ENCODE measurements around the gene CRYBG1. TPM values are rescaled to one million over a fixed set of nuclear protein-coding genes. Genes with fewer than 3 reads are reported as not detected.

Gene CRYBG1
- total and polyA plus RNA-seq, 8 donors = 2.3 to 9.2 (median 4.3) TPM

DNA sequence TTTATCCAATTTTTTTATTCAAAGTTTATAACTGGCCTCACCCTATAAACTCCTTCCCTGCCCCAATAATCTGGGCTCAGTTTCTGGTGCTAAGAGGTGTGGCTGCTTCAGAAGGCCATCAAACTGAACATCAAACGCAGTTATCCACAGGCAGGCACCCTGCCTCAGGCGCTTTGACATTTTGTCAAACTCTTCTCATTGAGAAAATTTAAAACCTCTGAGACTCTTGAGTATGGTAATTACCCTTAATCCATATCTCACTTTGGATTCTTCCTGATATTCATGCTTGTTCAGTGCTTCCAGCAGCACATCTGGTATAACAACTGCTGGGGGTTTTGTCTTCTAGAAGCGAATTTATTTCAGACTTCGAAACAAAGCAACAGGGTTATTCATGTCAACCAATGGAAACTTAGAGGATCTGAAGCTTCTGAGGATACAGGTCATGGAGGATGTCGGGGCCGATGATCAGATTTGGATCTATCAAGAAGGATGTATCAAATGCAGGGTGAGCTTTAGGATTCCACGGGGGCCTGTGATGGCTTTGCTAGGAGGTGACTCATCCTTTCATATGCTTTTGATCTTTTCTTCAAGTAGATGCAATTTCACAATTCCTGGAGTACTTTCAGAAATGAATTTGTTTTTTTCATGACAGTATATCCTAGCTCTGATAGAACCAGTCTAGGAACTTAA, 200.6 kb downstream of the CRYBG1 start:
- TF ChIP-seq, protein P1, sequence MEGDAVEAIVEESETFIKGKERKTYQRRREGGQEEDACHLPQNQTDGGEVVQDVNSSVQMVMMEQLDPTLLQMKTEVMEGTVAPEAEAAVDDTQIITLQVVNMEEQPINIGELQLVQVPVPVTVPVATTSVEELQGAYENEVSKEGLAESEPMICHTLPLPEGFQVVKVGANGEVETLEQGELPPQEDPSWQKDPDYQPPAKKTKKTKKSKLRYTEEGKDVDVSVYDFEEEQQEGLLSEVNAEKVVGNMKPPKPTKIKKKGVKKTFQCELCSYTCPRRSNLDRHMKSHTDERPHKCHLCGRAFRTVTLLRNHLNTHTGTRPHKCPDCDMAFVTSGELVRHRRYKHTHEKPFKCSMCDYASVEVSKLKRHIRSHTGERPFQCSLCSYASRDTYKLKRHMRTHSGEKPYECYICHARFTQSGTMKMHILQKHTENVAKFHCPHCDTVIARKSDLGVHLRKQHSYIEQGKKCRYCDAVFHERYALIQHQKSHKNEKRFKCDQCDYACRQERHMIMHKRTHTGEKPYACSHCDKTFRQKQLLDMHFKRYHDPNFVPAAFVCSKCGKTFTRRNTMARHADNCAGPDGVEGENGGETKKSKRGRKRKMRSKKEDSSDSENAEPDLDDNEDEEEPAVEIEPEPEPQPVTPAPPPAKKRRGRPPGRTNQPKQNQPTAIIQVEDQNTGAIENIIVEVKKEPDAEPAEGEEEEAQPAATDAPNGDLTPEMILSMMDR (IDR thresholded peaks at IDR 0.05) = no peak
- Histone ChIP-seq H3K9me3 (no peaks in the 10 kb centered on the region), H3K4me3 (no peak overlapping the region), H3K27me3 (no peaks in the 10 kb centered on the region), H3K4me1 (no peaks in the 10 kb centered on the region), H3K27ac (no peak overlapping the region), H3K36me3 (peaks cover 0 to 6% (median 5%) of the 10 kb centered on the region in 3 donors)
- FAIRE-seq = no peak
- ATAC-seq = peak in 1 of 4 donors; percentile 12
- DNase-seq = no peak
- intact Hi-C loops (cut with DNase I) = loop anchor here in 1 of 3 donors (10.0 kb wide), 1 partner anchor 116 kb away; no protein-coding TSS in a partner anchor
- 89 to 90% methylated on average over 7 of the region's 7 CpGs for WGBS, 2 donors

DNA sequence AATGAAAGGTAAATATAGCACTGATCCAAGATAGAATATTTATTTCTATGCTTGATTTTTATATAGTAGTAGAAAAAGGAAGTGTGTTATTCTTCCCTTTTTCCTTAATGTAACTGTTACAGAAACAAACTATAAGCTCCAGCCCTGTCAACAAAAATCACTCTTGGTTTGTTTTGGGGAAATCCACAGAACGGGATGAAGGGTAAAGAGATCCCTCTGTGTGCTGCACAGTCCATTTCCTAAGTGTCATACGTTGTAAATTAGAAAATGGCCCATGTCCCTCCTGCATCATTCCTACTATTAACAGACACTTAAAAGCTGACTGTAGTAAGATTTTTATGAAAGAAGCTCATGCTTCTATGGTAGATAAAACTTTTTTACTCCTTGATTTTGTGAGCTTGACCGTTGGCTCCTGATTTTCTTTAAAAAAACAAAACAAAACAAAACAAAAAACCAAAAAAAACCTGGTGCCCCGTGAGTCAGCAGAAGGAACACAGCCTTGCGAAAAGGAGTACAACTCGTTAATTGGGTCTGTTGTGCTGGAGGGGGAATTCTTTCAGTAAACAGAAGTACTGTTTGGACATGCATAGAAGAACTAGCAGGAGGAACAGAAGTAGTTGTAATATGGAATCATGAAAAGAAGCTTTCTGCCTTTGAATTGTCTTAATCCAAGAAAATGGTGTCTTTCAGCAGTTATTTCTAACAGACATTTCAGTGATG, 201.3 kb downstream of the CRYBG1 start:
- no peak for FAIRE-seq
- Histone ChIP-seq H3K27me3 (no peaks in the 10 kb centered on the region), H3K9me3 (no peaks in the 10 kb centered on the region), H3K4me3 (no peak overlapping the region), H3K36me3 (peaks cover 0 to 6% (median 5%) of the 10 kb centered on the region in 3 donors), H3K4me1 (no peaks in the 10 kb centered on the region), H3K27ac (no peak overlapping the region)
- intact Hi-C loops (cut with DNase I) = loop anchor here in 1 of 3 donors (10.0 kb wide), 1 partner anchor 117 kb away; no protein-coding TSS in a partner anchor
- 72 to 83% methylated on average over 6 of the region's 6 CpGs for WGBS, 2 donors
- no peak for DNase-seq
- TF ChIP-seq, protein P1 (IDR thresholded peaks at IDR 0.05) = no peak
- peak in 1 of 4 donors; percentile 13 for ATAC-seq

DNA sequence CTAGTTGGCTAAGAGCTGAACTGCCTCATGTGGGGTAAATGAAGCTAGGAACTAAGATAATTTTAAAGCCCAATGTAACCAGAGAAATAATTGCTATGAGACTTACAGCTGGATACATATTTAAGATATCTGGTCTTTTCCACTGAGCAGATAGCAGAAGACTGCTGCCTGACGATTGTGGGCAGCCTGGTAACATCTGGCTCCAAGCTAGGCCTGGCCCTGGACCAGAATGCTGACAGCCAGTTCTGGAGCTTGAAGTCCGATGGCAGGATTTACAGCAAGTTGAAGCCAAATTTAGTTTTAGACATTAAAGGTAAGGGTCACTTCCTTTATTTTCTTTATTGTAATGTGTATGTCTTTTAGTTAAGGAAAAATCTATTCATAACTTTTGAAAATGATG, 203.1 kb downstream of the CRYBG1 start:
- DNase-seq (no peak), FAIRE-seq (no peak), ATAC-seq (no peak)
- H3K36me3 ChIP-seq = peaks cover 0 to 6% (median 5%) of the 10 kb centered on the region in 3 donors
- intact Hi-C loops (cut with DNase I) = loop anchor here in 1 of 3 donors (10.0 kb wide), 1 partner anchor 119 kb away; no protein-coding TSS in a partner anchor
- no peaks in the 10 kb centered on the region for H3K9me3 ChIP-seq
- 21 to 29% methylated on average over 2 of the region's 2 CpGs for WGBS, 2 donors
- H3K27me3 ChIP-seq = no peaks in the 10 kb centered on the region
- H3K27ac ChIP-seq = no peak overlapping the region
- H3K4me1 ChIP-seq = no peaks in the 10 kb centered on the region
- H3K4me3 ChIP-seq = no peak overlapping the region
- TF ChIP-seq, protein P1 (IDR thresholded peaks at IDR 0.05) = no peak

DNA sequence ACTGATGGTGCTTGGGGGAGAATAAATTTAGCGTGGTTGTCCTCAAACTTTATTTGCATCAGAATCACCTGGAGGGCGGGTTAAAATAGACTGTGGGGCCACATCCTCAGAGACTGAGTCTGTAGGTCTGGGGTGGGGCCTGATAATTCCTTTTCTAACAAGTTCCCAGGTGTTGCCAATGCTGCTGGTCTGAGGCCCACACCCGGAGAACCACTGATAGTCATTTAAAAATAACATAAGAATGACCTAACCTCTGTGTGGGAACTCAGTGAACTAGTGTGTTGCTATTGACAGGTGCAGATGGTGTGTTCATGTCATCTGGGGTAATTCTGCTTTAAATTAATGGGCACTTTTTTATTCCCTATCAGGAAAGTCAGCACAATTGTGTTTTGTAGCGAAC, 204.0 kb downstream of the CRYBG1 start:
- Histone ChIP-seq H3K27ac (no peak overlapping the region), H3K4me1 (no peaks in the 10 kb centered on the region), H3K4me3 (no peak overlapping the region), H3K36me3 (peaks cover 0 to 6% (median 5%) of the 10 kb centered on the region in 3 donors), H3K27me3 (no peaks in the 10 kb centered on the region), H3K9me3 (no peaks in the 10 kb centered on the region)
- TF ChIP-seq, protein P1 (IDR thresholded peaks at IDR 0.05) = no peak
- DNase-seq (no peak), ATAC-seq (no peak), FAIRE-seq (no peak)
- 54 to 58% methylated on average over 4 of the region's 4 CpGs for WGBS, 2 donors
- intact Hi-C loops (cut with DNase I) = loop anchor here in 1 of 3 donors (10.0 kb wide), 1 partner anchor 120 kb away; no protein-coding TSS in a partner anchor

All from pancreas (tissue), 10 donors.